Ecto neural progenitor cell (in vitro differentiated cells): ENCODE results near the gene ALG13.
"Not testable (repeated sequence)": the region's sequence is repeated elsewhere in the genome, so short reads cannot be mapped to it uniquely, and the experiment has no call there.

Experiments used
- DNase-seq: peaks from one replicate; pipeline ENCODE4 v3.0.0-alpha.2; 2018; ENCODE audit warnings: low spot score

The ALG13 gene

GRCh38 chrX:111759686-111760085 lies 78.7 kb downstream of the ALG13 start:
- DNase-seq: no peak

GRCh38 chrX:111761578-111762135 lies 80.7 kb downstream of the ALG13 start:
- DNase-seq: no peak

- DNase-seq: no peak
Observed at GRCh38 chrX:111778591-111778990, 97.6 kb downstream of the ALG13 start.

- DNase-seq: no peak
Observed at GRCh38 chrX:111779582-111779981, 98.6 kb downstream of the ALG13 start.

- DNase-seq: no peak
Observed at GRCh38 chrX:111784667-111785066, 103.7 kb downstream of the ALG13 start.

- not testable (repeated sequence) for DNase-seq
Observed at GRCh38 chrX:111790054-111790453, 109.1 kb downstream of the ALG13 start.
